Stimulated activated CD8-positive, alpha-beta memory T cell treated with anti-CD3 and anti-CD28 coated beads, Interleukin-7, amount 100 ng/mL, for 48 hours (primary cell): ENCODE results near the gene EAPP.
"Not testable (repeated sequence)": the region's sequence is repeated elsewhere in the genome, so short reads cannot be mapped to it uniquely, and the experiment has no call there.

Experiments used
- DNase-seq, 2 donors: peaks; one replicate each; pipeline ENCODE4 v3.0.0-alpha.2; 2020; ENCODE audit warnings: low read depth in 1 of 2; ENCODE audit errors: extremely low read depth in 1 of 2

Gene EAPP

GRCh38 chr14:34539407-34540180 lies at the start of gene EAPP:
EAPP (minus strand) TSS chr14:34539701; CDS start chr14:34539628, 73 bp downstream.
- peak; percentile 88 to 95 for DNase-seq

- DNase-seq, result no peak
Observed at GRCh38 chr14:34583525-34583924, 44.0 kb upstream of the EAPP start.

- no peak for DNase-seq
Observed at GRCh38 chr14:34582117-34582680, 42.7 kb upstream of the EAPP start.

GRCh38 chr14:34580381-34580780 lies 40.9 kb upstream of the EAPP start:
- DNase-seq, result no peak

GRCh38 chr14:34571771-34572170 lies 32.3 kb upstream of the EAPP start:
- DNase-seq, result no peak

- DNase-seq, result no peak
Observed at GRCh38 chr14:34569750-34570149, 30.2 kb upstream of the EAPP start.

GRCh38 chr14:34568803-34569202 lies 29.3 kb upstream of the EAPP start:
- no peak for DNase-seq

- DNase-seq, result no peak
Observed at GRCh38 chr14:34562776-34563150, 23.3 kb upstream of the EAPP start.

GRCh38 chr14:34562037-34562775 lies 22.7 kb upstream of the EAPP start:
- not testable (repeated sequence) for DNase-seq

GRCh38 chr14:34556498-34556829 lies 17.0 kb upstream of the EAPP start:
- DNase-seq, result not testable (repeated sequence)

GRCh38 chr14:34555583-34556497 lies 16.3 kb upstream of the EAPP start:
- not testable (repeated sequence) for DNase-seq

- no peak for DNase-seq
Observed at GRCh38 chr14:34554540-34555250, 15.2 kb upstream of the EAPP start.

GRCh38 chr14:34549276-34549966 lies 9.9 kb upstream of the EAPP start:
- DNase-seq, result not testable (repeated sequence)

- DNase-seq, result no peak
Observed at GRCh38 chr14:34548472-34548981, 9.0 kb upstream of the EAPP start.

GRCh38 chr14:34547136-34547520 lies 7.6 kb upstream of the EAPP start:
- DNase-seq, result not testable (repeated sequence)

GRCh38 chr14:34546272-34547135 lies 7.0 kb upstream of the EAPP start:
- not testable (repeated sequence) for DNase-seq

- not testable (repeated sequence) for DNase-seq
Observed at GRCh38 chr14:34540181-34541059, 919 bp upstream of the EAPP start.
